IPS-11a (cell line): ENCODE measurements around the gene PTBP1.
A peak's percentile ranks its signal among the peaks of the same experiment; 100 is the strongest.

Source experiments
- H3K4me3 ChIP-seq: one replicate; pipeline ENCODE4 v1.5.1; 2013; ENCODE audit warnings: low read depth, low read length, control low read depth

PTBP1 gene

GRCh38 chr19:795691-796581, 1.3 kb upstream of the PTBP1 start:
- no peak overlapping the region for H3K4me3 ChIP-seq

GRCh38 chr19:797528-798414, 519 bp downstream of the PTBP1 start:
- H3K4me3 ChIP-seq, result peak overlapping the region; percentile 73

DNA sequence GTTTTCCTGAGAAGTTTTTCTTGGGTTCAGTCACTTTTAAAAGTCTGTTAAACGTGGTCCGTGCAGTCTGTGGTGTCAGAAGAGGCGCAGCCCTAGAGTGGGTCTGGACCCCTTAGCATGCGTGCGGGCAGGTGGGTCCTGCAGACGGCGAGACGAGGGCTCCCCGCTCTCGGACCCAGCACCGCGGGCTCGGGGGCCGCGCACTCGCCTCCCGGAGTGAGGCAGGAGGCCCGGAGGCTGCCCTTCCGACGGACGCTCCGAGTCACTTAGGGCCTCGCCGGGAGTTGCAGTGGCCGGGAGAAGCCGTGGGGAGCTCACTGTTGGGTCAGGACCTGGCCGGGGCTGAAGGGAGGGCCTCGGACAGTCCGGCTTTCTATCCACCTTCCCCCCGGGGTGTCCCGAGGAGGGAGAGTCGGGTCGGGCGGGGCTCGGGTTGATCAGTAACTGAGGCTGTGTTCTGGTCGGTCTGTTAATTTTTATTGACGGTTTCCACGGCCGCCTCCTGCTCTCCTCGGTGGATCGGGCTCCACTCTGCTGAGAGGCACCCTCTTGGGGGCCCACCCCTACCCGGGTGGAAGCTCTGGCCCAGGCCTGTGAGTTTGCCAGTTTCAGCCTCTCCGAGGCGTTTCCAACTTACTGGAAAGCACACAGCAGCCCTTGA, 1.3 kb downstream of the PTBP1 start:
- H3K4me3 ChIP-seq, result peak overlapping the region; percentile 73

GRCh38 chr19:799076-799881, 2.0 kb downstream of the PTBP1 start:
- peak overlapping the region; percentile 73 for H3K4me3 ChIP-seq

DNA sequence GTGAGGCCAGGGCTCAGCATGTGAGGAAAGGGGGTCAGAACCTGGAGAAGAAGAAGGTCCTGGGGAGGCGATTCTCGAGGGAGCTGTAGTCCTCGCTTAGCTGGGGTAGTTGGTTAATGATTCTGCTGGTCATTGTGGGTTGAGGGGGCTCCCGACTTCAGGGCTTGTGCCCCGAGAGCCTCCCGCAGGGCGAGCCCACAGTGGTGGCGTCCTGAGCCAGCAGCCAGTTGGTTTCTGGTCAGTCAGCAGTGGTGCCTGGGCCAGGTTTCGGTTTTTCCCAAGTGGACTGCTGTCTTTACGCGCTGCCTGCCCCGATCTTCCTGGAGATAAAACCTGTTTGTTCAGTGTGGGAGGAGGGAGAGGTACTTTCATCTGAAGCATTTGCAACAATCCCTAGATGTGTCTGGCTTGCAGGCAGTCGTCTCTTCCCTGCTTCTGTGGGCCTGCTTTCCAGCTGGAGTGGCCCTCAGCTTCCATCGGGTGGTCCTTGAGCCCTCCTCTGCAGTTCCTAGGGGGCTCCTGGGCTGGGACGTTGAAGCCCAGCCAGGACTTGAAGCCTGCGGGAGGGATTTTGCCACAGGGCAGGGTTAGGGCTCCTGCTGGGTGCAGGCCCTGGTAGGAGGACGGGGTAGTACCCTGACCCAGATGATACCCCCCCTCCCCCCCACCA, 3.2 kb downstream of the PTBP1 start:
- H3K4me3 ChIP-seq, result no peak overlapping the region

GRCh38 chr19:801030-801860, 4.0 kb downstream of the PTBP1 start:
- no peak overlapping the region for H3K4me3 ChIP-seq

GRCh38 chr19:801861-802497, 4.7 kb downstream of the PTBP1 start:
- H3K4me3 ChIP-seq, result no peak overlapping the region

GRCh38 chr19:802498-803098, 5.3 kb downstream of the PTBP1 start:
- no peak overlapping the region for H3K4me3 ChIP-seq

DNA sequence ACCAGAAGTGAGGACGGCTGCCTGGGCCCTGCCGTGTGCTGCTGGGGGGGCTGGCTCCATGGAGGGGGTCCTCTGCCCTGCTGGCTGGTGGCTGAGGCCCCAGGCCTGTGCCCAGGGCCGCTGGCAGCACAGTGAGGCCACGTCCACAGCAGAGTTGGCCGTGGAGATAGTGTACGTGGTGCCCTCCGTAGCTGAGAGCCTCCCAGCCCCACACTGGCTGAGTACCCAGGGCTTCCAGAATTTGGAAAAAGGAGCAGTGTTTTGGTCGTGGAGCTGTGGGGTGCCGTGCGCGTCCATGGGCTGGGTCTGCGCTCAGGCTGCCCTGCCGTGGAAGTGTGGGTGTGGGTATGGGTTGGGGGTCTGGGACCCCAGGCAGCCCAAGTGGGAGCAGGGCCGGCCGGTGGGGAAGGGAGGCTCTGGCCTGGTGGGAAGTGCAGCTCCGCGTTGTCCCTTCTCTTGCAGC, 5.9 kb downstream of the PTBP1 start:
- no peak overlapping the region for H3K4me3 ChIP-seq

DNA sequence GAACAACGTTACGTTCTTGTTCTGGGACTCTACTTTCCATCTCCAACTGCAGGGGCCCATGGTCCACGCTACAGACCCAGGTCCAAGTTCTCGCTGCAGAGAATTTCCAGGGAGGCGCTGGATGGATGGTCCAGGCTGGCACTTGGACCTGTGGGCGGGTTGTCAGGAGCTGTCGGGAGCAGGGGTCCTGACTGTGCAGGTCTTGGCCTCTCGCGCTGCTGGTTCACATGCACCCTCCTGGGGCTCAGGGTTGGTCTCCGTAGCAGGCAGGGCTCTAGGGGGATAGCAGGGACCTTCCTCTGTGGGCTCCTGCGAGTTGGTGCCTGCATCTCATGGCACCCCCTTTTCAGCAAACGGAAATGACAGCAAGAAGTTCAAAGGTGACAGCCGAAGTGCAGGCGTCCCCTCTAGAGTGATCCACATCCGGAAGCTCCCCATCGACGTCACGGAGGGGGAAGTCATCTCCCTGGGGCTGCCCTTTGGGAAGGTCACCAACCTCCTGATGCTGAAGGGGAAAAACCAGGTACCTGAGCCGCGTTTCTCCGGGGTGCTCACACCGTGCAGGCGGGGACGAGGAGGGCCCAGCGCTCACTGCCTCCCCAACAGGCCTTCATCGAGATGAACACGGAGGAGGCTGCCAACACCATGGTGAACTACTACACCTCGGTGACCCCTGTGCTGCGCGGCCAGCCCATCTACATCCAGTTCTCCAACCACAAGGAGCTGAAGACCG, 6.6 kb downstream of the PTBP1 start:
- H3K4me3 ChIP-seq, result no peak overlapping the region

GRCh38 chr19:804419-805165, 7.3 kb downstream of the PTBP1 start:
- no peak overlapping the region for H3K4me3 ChIP-seq

DNA sequence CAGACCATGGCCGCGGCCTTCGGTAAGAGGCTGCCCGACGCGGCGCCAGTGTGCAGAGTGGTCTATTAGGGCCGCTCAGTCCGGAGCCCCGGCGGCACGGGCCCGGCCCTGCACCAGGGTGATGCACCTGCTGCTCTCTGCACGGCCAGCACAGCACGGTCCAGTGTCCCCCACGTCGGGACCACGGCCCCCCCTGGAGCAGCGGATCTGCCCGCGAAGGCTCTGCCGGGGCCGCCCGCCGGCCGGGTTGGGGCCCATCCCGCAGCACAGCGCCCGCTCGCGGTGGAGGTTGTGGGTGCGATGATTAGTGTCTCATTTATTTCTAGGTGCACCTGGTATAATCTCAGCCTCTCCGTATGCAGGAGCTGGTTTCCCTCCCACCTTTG, 7.9 kb downstream of the PTBP1 start:
- H3K4me3 ChIP-seq, result no peak overlapping the region

GRCh38 chr19:805600-806550, 8.6 kb downstream of the PTBP1 start:
- no peak overlapping the region for H3K4me3 ChIP-seq

DNA sequence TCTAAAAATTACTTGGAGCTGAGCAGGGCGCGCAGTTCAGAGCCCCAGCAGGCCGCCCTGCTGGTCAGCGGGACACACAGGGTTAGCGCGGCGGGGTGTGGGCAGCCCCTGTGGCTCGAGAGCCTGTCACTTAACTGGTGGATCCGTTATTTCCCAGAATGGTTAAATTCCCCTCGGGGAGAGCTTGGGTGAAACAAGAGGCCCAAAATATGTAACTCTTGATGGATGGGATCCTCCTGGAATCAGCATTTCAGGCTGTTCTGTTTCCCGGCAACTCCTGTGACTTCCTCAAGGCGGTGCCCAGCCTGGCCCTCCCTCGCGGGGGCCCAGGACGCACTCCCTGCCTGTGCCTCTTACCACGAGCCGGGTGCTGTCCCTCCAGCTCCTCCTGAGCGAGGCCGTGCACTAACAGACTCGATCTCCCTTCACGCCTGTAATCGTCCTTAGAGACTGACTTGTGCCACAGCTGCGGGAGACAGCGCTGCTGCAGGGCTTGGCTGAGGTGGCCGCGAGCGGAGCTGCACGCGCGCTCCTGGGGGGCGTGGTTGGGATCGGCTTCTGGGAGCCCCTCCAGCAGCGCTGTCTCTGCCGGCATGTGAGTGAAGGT, 9.7 kb downstream of the PTBP1 start:
- no peak overlapping the region for H3K4me3 ChIP-seq
